Measurements from ENCODE around the gene SCGB1D1. TPM values are rescaled to one million over a fixed set of nuclear protein-coding genes. Genes with fewer than 3 reads are reported as not detected.

Gene SCGB1D1
- total RNA-seq, 2 donors from 2014 or later = not detected

- H3K27me3 ChIP-seq = no peaks in the 10 kb centered on the region
- H3K9me3 ChIP-seq = no peaks in the 10 kb centered on the region
- no peak overlapping the region for H3K4me3 ChIP-seq
- DNase-seq = peak; percentile 16
- TF ChIP-seq CTCF (IDR thresholded peaks at IDR 0.05) = no peak
- no peaks in the 10 kb centered on the region for H3K4me1 ChIP-seq
- intact Hi-C loops (cut with DNase I) = no loop called here
- no peak overlapping the region for H3K9ac ChIP-seq (ENCODE audit: low read depth in 2 of 2, low read length in 2 of 2)
- no peak overlapping the region for H3K27ac ChIP-seq
- peaks cover 10% of the 10 kb centered on the region for H3K36me3 ChIP-seq
Observed at GRCh38 chr11:62143727-62144126, 46.3 kb upstream of the SCGB1D1 start.

DNA sequence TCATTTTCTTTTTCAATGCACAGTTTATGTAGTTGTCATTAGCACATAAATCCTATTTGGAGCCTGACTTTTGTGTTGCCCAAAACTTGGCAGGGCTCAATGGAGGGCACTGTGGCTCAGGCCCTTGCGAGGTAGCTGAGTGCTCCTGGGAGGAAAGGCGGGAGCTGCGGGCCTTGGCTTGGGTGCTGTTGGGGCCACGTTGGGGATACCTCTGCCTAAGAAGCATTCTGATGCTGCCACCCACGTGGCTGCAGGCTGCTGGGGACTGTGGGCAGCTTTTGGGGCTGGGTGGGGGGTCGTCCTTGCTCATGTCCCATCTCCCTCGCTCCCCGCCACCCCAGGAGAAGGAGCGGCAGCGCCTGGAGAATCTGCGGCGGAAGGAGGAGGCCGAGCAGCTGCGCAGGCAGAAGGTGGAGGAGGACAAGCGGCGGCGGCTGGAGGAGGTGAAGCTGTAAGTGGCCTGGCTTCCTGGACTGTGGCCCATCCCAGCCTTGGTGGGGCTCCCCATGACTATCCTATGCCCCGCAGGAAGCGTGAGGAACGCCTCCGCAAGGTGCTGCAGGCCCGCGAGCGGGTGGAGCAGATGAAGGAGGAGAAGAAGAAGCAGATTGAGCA, 45.3 kb upstream of the SCGB1D1 start:
- peaks cover 10% of the 10 kb centered on the region for H3K36me3 ChIP-seq

GRCh38 chr11:62145261-62145871, 44.6 kb upstream of the SCGB1D1 start:
- peak; percentile 13 for DNase-seq
- H3K9me3 ChIP-seq = no peaks in the 10 kb centered on the region
- H3K9ac ChIP-seq (ENCODE audit: low read depth in 2 of 2, low read length in 2 of 2) = no peak overlapping the region
- H3K27ac ChIP-seq = no peak overlapping the region
- H3K4me1 ChIP-seq = no peaks in the 10 kb centered on the region
- intact Hi-C loops (cut with DNase I) = no loop called here
- peaks cover 7% of the 10 kb centered on the region for H3K36me3 ChIP-seq
- H3K27me3 ChIP-seq = no peaks in the 10 kb centered on the region
- H3K4me3 ChIP-seq = no peak overlapping the region
- TF ChIP-seq CTCF (IDR thresholded peaks at IDR 0.05) = no peak

More for the DNA sequence above, 45.3 kb upstream of the SCGB1D1 start:
- Histone ChIP-seq H3K9ac (ENCODE audit: low read depth in 2 of 2, low read length in 2 of 2) (no peak overlapping the region), H3K4me3 (no peak overlapping the region), H3K9me3 (no peaks in the 10 kb centered on the region), H3K4me1 (no peaks in the 10 kb centered on the region), H3K27me3 (no peaks in the 10 kb centered on the region), H3K27ac (no peak overlapping the region)
- DNase-seq = peak; percentile 15
- TF ChIP-seq CTCF (IDR thresholded peaks at IDR 0.05) = no peak
- intact Hi-C loops (cut with DNase I) = no loop called here

DNA sequence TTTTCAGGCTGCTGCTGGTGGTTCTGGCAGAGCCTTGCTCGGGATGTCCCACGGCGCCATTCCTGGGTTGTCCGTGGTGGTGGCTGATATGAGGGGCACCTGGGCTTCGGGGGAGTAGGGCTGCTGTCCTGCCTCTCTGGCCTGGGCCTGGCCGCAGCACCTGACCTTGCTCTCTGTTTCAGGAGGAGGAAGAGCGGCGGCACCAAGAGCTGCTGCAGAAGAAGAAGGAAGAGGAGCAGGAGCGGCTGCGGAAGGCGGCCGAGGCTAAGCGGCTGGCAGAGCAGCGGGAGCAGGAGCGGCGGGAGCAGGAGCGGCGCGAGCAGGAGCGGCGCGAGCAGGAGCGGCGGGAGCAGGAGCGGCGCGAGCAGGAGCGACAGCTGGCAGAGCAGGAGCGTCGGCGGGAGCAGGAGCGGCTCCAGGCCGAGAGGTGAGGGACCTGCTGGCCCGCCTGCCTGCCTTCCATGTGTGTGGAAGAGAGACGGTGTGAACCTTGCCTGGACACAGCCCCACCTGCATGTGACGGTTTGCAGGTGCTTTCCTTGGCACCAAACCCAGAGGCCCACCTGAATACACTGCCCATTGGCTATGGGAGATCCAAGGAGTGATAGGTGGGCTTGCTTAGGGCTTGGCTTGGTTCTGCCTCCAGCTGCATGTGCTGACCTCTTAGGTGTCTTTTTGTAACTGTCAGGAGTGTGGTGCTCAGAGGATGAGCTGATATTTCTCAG, 43.4 kb upstream of the SCGB1D1 start:
- intact Hi-C loops (cut with DNase I) = no loop called here
- DNase-seq = no peak
- no peak for TF ChIP-seq CTCF (IDR thresholded peaks at IDR 0.05)

DNA sequence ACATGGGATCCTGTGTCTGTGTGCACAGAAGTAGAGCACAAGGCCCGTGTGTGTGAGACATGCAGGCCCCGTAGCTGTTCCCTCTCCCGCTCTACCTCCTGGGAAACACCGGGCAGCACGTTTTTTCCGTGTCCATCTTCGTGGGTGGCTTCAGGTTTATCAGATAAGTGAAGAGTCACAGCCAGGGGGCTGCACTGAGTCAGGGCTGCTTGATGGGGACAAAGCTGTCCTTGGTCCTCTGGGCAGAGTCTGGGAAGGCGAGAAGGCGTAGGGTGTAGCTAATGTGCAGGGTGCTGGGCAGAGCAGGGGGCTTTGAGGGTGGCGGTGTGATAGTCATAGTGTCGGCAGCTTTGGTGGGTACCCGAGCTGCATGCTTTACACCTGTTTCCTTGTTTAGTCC, 42.5 kb upstream of the SCGB1D1 start:
- intact Hi-C loops (cut with DNase I) = no loop called here
- Histone ChIP-seq H3K27me3 (no peaks in the 10 kb centered on the region), H3K27ac (no peak overlapping the region), H3K36me3 (no peaks in the 10 kb centered on the region), H3K4me3 (no peak overlapping the region), H3K4me1 (no peaks in the 10 kb centered on the region), H3K9ac (ENCODE audit: low read depth in 2 of 2, low read length in 2 of 2) (no peak overlapping the region), H3K9me3 (no peaks in the 10 kb centered on the region)
- no peak for TF ChIP-seq CTCF (IDR thresholded peaks at IDR 0.05)
- DNase-seq = no peak

More for the DNA sequence above, 43.4 kb upstream of the SCGB1D1 start:
- no peak overlapping the region for H3K27ac ChIP-seq
- no peaks in the 10 kb centered on the region for H3K36me3 ChIP-seq
- no peak overlapping the region for H3K9ac ChIP-seq (ENCODE audit: low read depth in 2 of 2, low read length in 2 of 2)
- H3K4me3 ChIP-seq = no peak overlapping the region
- no peaks in the 10 kb centered on the region for H3K9me3 ChIP-seq
- no peaks in the 10 kb centered on the region for H3K4me1 ChIP-seq
- H3K27me3 ChIP-seq = no peaks in the 10 kb centered on the region
